Measurements from ENCODE around the gene ARVCF.

The ARVCF gene, protein sequence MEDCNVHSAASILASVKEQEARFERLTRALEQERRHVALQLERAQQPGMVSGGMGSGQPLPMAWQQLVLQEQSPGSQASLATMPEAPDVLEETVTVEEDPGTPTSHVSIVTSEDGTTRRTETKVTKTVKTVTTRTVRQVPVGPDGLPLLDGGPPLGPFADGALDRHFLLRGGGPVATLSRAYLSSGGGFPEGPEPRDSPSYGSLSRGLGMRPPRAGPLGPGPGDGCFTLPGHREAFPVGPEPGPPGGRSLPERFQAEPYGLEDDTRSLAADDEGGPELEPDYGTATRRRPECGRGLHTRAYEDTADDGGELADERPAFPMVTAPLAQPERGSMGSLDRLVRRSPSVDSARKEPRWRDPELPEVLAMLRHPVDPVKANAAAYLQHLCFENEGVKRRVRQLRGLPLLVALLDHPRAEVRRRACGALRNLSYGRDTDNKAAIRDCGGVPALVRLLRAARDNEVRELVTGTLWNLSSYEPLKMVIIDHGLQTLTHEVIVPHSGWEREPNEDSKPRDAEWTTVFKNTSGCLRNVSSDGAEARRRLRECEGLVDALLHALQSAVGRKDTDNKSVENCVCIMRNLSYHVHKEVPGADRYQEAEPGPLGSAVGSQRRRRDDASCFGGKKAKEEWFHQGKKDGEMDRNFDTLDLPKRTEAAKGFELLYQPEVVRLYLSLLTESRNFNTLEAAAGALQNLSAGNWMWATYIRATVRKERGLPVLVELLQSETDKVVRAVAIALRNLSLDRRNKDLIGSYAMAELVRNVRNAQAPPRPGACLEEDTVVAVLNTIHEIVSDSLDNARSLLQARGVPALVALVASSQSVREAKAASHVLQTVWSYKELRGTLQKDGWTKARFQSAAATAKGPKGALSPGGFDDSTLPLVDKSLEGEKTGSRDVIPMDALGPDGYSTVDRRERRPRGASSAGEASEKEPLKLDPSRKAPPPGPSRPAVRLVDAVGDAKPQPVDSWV

DNA sequence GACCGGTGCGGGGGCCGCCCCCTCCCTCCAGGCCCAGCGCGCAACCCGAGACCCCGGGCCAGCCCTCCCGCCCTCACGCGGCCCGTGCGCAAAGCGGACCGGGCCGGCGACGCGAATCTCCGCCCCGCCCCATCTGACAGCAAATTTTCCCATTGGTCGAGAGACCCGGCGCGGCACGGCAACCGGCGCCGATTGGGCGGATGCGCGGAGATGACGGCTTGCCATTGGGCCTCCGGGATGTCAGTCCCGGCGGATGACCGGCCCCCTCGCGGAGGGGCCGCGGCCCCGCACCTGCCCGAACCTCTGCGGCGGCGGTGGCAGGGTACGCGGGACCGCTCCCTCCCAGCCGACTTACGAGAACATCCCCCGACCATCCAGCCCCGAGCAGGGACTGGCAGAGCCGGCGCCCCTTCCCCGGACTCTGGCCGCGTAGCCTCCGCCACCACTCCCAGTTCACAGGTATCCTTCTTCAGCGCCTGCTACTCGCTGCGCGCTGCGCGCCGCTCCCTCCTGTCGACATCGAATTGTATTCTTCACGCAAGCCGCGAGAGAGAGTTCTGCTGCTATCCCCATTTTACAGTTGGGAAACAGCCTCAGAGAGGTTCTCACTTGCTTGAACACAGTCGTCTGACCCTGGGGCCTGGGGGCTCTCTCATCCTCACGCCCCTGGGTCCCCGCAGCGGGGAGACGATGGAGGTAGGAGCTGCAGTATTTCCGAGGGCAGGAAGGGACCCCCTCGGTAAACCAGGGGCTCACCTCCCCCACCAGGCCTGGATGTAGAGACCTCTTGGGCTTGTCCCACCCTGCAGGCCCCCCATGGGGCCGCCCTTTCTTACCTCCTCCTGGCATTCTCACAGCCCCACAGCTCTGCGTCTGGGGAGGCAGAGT, at the start of gene ARVCF:
Gene ARVCF (minus strand): TSS at position 90 of the 888 bp plus-strand sequence. CDS start 26,029 bp downstream, outside the sequence.
- peaks cover 21% of the 10 kb centered on the region for H3K4me1 ChIP-seq (ENCODE audit: control insufficient read depth, insufficient read depth, low read length)
- H3K36me3 ChIP-seq (ENCODE audit: control insufficient read depth, insufficient read depth, low read length) = no peaks in the 10 kb centered on the region
- H3K9ac ChIP-seq (ENCODE audit: low read length) = no peak within 1 kb of the TSS
- H3K4me3 ChIP-seq (ENCODE audit: low read depth, low read length) = peak within 1 kb of the TSS; percentile 82
- no peak within 1 kb of the TSS for H3K27ac ChIP-seq (ENCODE audit: low read depth, low read length)
- peaks cover 60% of the 10 kb centered on the region for H3K27me3 ChIP-seq (ENCODE audit: control insufficient read depth, insufficient read depth, low read length)
- H3K9me3 ChIP-seq (ENCODE audit: control insufficient read depth, insufficient read depth, low read depth, low read length) = no peaks in the 10 kb centered on the region

DNA sequence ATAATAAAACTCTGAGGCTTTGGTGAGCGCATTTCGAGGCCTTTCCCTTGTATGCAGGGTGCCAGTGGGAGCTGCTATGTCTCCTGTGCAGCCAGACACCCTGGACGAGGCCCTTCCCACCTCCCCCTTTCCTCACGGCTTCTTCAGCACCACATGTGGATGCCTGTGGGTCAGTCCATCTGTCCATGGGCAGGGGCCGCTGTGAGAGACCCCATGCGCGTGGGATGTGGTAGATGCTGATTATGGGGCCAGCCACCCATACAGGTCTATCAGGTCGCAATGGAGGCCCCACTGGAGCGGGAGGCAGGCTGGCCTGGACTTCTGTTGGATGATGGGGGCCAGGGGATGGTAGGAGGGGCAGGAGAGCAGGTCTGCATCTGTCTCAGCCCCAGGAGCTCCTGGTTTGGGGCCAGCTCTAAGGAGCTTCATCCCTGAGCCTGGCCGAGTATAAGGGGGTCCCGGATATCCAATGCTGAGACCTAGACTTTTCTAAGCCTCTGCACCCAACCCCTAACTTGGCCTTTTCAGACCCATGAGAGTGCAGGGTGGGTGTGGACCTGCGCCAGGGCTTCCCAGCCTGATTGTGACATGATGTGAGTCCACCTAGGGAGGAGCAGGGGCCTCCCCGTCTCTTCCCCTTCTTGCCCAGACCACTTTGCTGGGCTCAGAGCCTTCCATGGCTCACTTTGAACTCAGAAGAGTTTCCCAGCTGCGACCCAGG, 49.4 kb upstream of the ARVCF start:
- no peaks in the 10 kb centered on the region for H3K4me1 ChIP-seq (ENCODE audit: control insufficient read depth, insufficient read depth, low read length)

DNA sequence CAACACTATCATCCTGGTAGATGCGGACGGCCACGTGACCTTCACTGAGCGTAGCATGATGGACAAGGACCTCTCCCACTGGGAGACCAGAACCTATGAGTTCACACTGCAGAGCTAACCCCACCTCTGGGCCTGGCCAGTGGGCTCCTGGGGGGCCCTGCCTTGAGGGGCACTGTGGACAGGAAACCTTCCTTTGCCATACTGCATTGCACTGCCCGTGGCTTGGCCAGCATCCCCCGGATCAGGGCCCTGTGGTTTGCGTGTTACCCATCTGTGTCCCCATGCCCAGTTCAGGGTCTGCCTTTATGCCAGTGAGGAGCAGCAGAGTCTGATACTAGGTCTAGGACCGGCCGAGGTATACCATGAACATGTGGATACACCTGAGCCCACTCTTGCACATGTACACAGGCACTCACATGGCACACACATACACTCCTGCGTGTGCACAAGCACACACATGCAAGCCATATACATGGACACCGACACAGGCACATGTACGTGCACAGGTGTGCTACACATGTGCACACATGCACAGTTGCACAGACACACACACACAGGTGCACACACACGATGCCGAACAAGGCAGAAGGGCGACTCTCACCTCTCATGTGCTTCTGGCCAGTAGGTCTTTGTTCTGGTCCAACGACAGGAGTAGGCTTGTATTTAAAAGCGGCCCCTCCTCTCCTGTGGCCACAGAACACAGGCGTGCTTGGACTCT, 48.1 kb upstream of the ARVCF start:
- no peaks in the 10 kb centered on the region for H3K4me1 ChIP-seq (ENCODE audit: control insufficient read depth, insufficient read depth, low read length)
- no peak overlapping the region for H3K4me3 ChIP-seq (ENCODE audit: low read depth, low read length)
- peaks cover 8% of the 10 kb centered on the region for H3K36me3 ChIP-seq (ENCODE audit: control insufficient read depth, insufficient read depth, low read length)
- H3K27me3 ChIP-seq (ENCODE audit: control insufficient read depth, insufficient read depth, low read length) = no peaks in the 10 kb centered on the region
- H3K27ac ChIP-seq (ENCODE audit: low read depth, low read length) = no peak overlapping the region
- H3K9me3 ChIP-seq (ENCODE audit: control insufficient read depth, insufficient read depth, low read depth, low read length) = no peaks in the 10 kb centered on the region
- H3K9ac ChIP-seq (ENCODE audit: low read length) = no peak overlapping the region

More for the DNA sequence above, 49.4 kb upstream of the ARVCF start:
- H3K27ac ChIP-seq (ENCODE audit: low read depth, low read length) = no peak overlapping the region
- no peaks in the 10 kb centered on the region for H3K27me3 ChIP-seq (ENCODE audit: control insufficient read depth, insufficient read depth, low read length)
- H3K9ac ChIP-seq (ENCODE audit: low read length) = no peak overlapping the region
- H3K4me3 ChIP-seq (ENCODE audit: low read depth, low read length) = no peak overlapping the region
- H3K9me3 ChIP-seq (ENCODE audit: control insufficient read depth, insufficient read depth, low read depth, low read length) = no peaks in the 10 kb centered on the region
- peaks cover 8% of the 10 kb centered on the region for H3K36me3 ChIP-seq (ENCODE audit: control insufficient read depth, insufficient read depth, low read length)

DNA sequence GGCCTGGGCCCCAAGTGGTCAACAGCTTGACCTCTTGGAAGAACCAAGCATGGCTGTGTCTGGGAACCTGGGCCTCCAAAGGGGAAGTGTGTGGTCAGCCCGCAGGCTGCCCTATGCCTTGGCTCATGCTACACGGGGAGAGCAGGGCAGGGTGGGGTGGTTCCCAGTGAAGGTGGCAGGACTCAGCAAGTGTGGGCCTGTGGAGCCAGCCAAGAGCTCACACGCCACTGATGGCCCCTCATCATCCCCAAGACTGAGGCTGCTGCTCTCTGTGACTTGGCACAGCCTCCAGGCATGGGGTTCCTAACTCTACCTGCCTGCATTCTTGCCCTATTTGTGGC, 47.5 kb upstream of the ARVCF start:
- Histone ChIP-seq H3K27ac (ENCODE audit: low read depth, low read length) (no peak overlapping the region), H3K4me1 (ENCODE audit: control insufficient read depth, insufficient read depth, low read length) (no peaks in the 10 kb centered on the region), H3K9me3 (ENCODE audit: control insufficient read depth, insufficient read depth, low read depth, low read length) (no peaks in the 10 kb centered on the region), H3K9ac (ENCODE audit: low read length) (no peak overlapping the region), H3K27me3 (ENCODE audit: control insufficient read depth, insufficient read depth, low read length) (no peaks in the 10 kb centered on the region), H3K4me3 (ENCODE audit: low read depth, low read length) (no peak overlapping the region), H3K36me3 (ENCODE audit: control insufficient read depth, insufficient read depth, low read length) (peaks cover 8% of the 10 kb centered on the region)

DNA sequence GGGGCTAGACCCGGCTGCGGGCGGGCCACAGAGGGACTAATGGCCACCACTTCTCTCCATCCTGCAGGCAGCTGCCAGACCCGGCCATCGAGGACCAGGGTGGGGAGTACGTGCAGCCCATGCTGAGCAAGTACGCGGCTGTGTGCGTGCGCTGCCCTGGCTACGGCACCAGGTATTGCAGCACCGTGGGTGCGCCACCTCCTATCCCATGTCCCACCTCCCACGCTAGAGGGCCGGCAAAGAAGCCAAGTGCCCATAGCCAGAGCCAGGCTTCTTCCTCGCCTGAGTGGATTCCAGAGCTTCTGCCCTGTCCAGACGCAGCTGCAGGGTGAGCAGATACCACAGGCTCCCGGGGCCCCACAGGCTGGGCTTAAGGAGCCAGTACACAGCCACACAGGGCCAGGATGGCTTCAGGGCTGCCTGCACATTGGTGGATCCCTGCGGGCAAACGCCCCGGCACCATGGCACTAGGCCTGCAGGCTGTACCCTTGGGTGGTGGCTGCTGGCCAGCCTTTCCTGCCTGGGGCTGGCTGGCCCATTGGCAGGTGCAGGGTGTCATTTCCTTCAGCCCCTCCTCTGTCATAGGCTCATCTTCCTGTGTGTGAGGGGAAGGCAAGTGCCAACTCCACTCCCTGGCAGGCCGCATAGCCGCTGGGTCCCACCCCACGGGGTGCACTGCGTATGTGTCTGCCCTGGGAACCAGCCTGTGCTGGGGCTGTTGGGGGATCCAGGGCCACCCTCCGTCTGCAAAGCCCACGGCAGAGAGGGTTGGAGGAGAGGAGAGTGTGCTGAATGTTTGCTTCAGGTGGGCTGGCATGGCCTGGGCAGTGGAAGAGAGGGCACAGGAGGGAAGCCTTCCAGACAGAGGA, 46.9 kb upstream of the ARVCF start:
- Histone ChIP-seq H3K4me1 (ENCODE audit: control insufficient read depth, insufficient read depth, low read length) (no peaks in the 10 kb centered on the region), H3K9ac (ENCODE audit: low read length) (no peak overlapping the region), H3K4me3 (ENCODE audit: low read depth, low read length) (no peak overlapping the region), H3K9me3 (ENCODE audit: control insufficient read depth, insufficient read depth, low read depth, low read length) (no peaks in the 10 kb centered on the region), H3K36me3 (ENCODE audit: control insufficient read depth, insufficient read depth, low read length) (peaks cover 8% of the 10 kb centered on the region), H3K27me3 (ENCODE audit: control insufficient read depth, insufficient read depth, low read length) (no peaks in the 10 kb centered on the region), H3K27ac (ENCODE audit: low read depth, low read length) (no peak overlapping the region)

DNA sequence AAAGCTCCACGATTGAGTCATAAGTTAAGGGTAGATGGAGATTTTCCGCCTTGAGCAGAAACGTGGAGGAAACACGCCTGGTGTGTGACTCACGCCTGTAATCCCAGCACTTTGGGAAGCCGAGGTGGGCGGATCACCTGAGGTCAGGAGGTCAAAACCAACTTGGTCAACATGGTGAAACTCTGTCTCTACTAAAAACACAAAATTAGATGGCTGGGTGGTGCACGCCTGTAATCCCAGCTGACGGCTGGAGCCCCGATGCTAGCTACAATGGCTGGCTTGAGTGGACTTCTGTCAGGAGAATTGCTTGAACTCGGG, 46.1 kb upstream of the ARVCF start:
- H3K4me3 ChIP-seq (ENCODE audit: low read depth, low read length) = no peak overlapping the region
- no peaks in the 10 kb centered on the region for H3K9me3 ChIP-seq (ENCODE audit: control insufficient read depth, insufficient read depth, low read depth, low read length)
- peaks cover 8% of the 10 kb centered on the region for H3K36me3 ChIP-seq (ENCODE audit: control insufficient read depth, insufficient read depth, low read length)
- H3K27me3 ChIP-seq (ENCODE audit: control insufficient read depth, insufficient read depth, low read length) = no peaks in the 10 kb centered on the region
- H3K4me1 ChIP-seq (ENCODE audit: control insufficient read depth, insufficient read depth, low read length) = no peaks in the 10 kb centered on the region
- no peak overlapping the region for H3K27ac ChIP-seq (ENCODE audit: low read depth, low read length)
- no peak overlapping the region for H3K9ac ChIP-seq (ENCODE audit: low read length)

DNA sequence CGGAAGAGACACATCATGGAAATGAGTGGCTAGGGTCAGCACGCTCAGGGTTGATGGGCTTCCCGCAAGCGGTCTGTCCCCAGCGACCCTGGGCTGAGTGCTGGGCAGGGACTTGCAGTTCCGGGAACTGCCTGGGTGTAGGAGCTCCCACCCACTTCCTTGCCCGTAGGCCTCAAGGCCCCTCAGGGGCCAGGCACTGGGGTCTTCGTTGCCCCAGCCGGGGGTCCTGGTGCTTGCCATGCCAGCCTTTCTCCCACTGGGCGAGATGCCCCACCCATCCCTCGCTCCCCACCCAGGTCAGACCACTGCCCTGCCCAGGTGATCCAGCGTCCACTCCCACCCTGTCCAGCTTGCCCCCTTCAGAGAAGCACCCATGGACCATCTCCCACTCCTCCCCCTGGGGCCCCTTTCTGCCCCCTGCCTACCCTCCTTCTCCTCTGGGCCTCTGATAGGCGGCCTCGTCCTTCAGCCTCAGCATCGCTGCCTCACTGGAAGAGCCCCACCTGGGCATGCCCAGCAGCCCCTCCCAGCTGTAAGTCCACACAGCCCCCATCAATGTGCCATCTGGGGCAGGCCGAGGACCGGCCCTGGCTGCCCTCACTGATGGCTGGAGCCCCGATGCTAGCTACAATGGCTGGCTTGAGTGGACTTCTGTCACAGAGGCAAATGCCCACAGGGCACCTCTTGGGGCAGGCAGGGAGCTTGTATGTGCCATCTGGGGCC, 45.6 kb upstream of the ARVCF start:
- Histone ChIP-seq H3K27me3 (ENCODE audit: control insufficient read depth, insufficient read depth, low read length) (no peaks in the 10 kb centered on the region), H3K4me3 (ENCODE audit: low read depth, low read length) (no peak overlapping the region), H3K27ac (ENCODE audit: low read depth, low read length) (no peak overlapping the region), H3K9me3 (ENCODE audit: control insufficient read depth, insufficient read depth, low read depth, low read length) (no peaks in the 10 kb centered on the region), H3K36me3 (ENCODE audit: control insufficient read depth, insufficient read depth, low read length) (peaks cover 8% of the 10 kb centered on the region), H3K9ac (ENCODE audit: low read length) (no peak overlapping the region), H3K4me1 (ENCODE audit: control insufficient read depth, insufficient read depth, low read length) (no peaks in the 10 kb centered on the region)

DNA sequence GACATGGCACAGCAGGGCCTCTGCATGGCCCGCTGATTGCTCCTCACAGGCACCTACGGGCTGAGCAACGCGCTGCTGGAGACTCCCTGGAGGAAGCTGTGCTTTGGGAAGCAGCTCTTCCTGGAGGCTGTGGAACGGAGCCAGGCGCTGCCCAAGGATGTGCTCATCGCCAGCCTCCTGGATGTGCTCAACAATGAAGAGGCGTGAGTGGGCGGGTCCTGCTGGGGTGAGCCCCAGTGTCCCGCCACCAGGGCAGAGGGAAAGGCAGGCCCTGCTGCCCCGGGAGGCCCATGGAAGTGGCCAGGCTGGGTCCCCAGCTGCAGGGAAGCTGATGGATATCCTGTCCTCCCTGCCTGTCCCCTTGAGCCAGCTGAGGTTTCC, 44.8 kb upstream of the ARVCF start:
- peaks cover 8% of the 10 kb centered on the region for H3K36me3 ChIP-seq (ENCODE audit: control insufficient read depth, insufficient read depth, low read length)
- H3K4me3 ChIP-seq (ENCODE audit: low read depth, low read length) = no peak overlapping the region
- no peaks in the 10 kb centered on the region for H3K27me3 ChIP-seq (ENCODE audit: control insufficient read depth, insufficient read depth, low read length)
- no peaks in the 10 kb centered on the region for H3K4me1 ChIP-seq (ENCODE audit: control insufficient read depth, insufficient read depth, low read length)
- H3K9me3 ChIP-seq (ENCODE audit: control insufficient read depth, insufficient read depth, low read depth, low read length) = no peaks in the 10 kb centered on the region
- H3K9ac ChIP-seq (ENCODE audit: low read length) = no peak overlapping the region
- H3K27ac ChIP-seq (ENCODE audit: low read depth, low read length) = no peak overlapping the region
